ENCODE measurements around the gene CKAP5. TPM values are rescaled to one million over a fixed set of nuclear protein-coding genes. Genes with fewer than 3 reads are reported as not detected.

Gene CKAP5
- total RNA-seq, 1 experiment from 2014 or later = 221 TPM

DNA sequence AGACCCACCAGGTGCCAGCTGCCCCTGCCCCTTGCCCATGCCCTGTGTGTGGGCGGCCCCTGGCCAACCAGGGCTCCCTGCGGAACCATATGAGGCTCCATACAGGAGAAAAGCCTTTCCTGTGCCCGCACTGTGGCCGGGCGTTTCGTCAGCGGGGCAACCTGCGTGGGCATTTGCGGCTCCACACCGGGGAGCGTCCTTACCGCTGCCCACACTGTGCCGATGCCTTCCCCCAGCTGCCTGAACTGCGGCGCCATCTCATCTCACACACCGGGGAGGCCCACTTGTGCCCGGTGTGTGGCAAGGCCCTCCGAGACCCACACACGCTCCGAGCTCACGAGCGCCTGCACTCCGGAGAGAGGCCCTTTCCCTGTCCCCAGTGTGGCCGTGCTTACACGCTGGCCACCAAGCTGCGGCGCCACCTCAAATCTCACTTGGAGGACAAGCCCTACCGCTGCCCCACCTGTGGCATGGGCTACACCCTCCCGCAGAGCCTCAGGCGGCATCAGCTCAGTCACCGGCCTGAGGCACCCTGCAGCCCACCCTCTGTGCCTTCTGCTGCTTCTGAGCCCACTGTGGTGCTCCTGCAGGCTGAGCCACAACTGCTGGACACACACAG is 140.9 kb downstream of the CKAP5 start:
- Mint-ChIP-seq H3K27me3 (ENCODE audit: insufficient read depth, unreplicated experiment) (no peaks in the 10 kb centered on the region), H3K4me1 (ENCODE audit: low read depth, unreplicated experiment) (peaks cover 14% of the 10 kb centered on the region), H3K36me3 (ENCODE audit: insufficient read depth, unreplicated experiment) (peaks cover 66% of the 10 kb centered on the region), H3K4me3 (ENCODE audit: unreplicated experiment) (no peak overlapping the region), H3K27ac (ENCODE audit: unreplicated experiment) (no peak overlapping the region), H3K9me3 (ENCODE audit: unreplicated experiment) (no peaks in the 10 kb centered on the region)
- no peak overlapping the region for H3K4me3 ChIP-seq (ENCODE audit: low read depth, low read length)
- no peaks in the 10 kb centered on the region for H3K27me3 ChIP-seq (replicated peaks; ENCODE audit: control insufficient read depth, insufficient read depth, low read length)
- no peaks in the 10 kb centered on the region for H3K9me3 ChIP-seq
- intact Hi-C loops (cut with micrococcal nuclease; ENCODE audit: unreplicated experiment) = no loop called here
- CTCF ChIA-PET = no interaction called here
- no TSS peak for BruUV-seq (replicated peaks)
- peaks cover 14% of the 10 kb centered on the region for H3K36me3 ChIP-seq (ENCODE audit: control insufficient read depth, insufficient read depth, low read length)
- H3K4me1 ChIP-seq = peaks cover 6% of the 10 kb centered on the region; the same call in 1 of the 2 replicates
- no peak for DNase-seq
- TF ChIP-seq, protein P1, sequence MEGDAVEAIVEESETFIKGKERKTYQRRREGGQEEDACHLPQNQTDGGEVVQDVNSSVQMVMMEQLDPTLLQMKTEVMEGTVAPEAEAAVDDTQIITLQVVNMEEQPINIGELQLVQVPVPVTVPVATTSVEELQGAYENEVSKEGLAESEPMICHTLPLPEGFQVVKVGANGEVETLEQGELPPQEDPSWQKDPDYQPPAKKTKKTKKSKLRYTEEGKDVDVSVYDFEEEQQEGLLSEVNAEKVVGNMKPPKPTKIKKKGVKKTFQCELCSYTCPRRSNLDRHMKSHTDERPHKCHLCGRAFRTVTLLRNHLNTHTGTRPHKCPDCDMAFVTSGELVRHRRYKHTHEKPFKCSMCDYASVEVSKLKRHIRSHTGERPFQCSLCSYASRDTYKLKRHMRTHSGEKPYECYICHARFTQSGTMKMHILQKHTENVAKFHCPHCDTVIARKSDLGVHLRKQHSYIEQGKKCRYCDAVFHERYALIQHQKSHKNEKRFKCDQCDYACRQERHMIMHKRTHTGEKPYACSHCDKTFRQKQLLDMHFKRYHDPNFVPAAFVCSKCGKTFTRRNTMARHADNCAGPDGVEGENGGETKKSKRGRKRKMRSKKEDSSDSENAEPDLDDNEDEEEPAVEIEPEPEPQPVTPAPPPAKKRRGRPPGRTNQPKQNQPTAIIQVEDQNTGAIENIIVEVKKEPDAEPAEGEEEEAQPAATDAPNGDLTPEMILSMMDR (IDR thresholded peaks at IDR 0.05; ENCODE audit: insufficient read depth in 1 of 2, low read depth in 1 of 2, low read length in 1 of 2, severe bottlenecking in 1 of 2, unreplicated experiment in 1 of 2) = no peak
- POLR2A ChIA-PET = no interaction called here

DNA sequence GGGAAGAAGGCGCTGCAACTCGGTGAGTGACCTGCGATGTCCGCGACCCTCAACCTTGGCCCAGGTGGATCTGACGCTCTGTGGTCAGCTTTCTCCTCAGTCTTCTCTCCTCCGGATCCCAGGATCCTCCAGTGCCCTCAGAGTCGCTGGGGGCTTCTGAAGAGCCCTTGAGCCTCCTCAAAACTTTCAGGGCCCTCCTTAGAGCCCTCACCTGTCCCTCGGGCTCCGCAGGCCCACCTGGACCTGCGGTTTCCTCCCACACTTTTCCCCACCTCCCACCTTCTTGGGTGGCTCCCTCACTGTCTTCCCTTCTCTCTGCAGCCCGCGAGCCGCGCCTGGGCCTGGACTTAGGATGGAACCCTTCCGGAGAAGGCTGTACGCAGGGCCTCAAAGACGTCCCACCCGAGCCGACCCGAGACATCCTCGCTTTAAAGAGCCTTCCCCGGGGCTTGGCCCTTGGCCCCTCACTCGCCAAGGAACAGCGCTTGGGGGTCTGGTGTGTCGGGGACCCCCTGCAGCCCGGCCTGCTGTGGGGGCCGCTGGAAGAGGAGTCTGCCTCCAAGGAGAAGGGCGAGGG is 144.9 kb downstream of the CKAP5 start:
- POLR2A ChIA-PET = interaction anchor here (0.8 to 1.6 kb wide), 6 partner anchors 18 to 147 kb away, joined by 3 to 14 read pairs (median 4); partner anchors contain the start of gene F2
- TF ChIP-seq, protein P1 (IDR thresholded peaks at IDR 0.05; ENCODE audit: insufficient read depth in 1 of 2, low read depth in 1 of 2, low read length in 1 of 2, severe bottlenecking in 1 of 2, unreplicated experiment in 1 of 2) = no peak
- Mint-ChIP-seq H3K27me3 (ENCODE audit: insufficient read depth, unreplicated experiment) (no peaks in the 10 kb centered on the region), H3K9me3 (ENCODE audit: unreplicated experiment) (no peaks in the 10 kb centered on the region), H3K4me1 (ENCODE audit: low read depth, unreplicated experiment) (peaks cover 7% of the 10 kb centered on the region), H3K27ac (ENCODE audit: unreplicated experiment) (peak overlapping the region; percentile 99), H3K4me3 (ENCODE audit: unreplicated experiment) (peak overlapping the region; percentile 96), H3K36me3 (ENCODE audit: insufficient read depth, unreplicated experiment) (peaks cover 56% of the 10 kb centered on the region)
- H3K27me3 ChIP-seq (replicated peaks; ENCODE audit: control insufficient read depth, insufficient read depth, low read length) = no peaks in the 10 kb centered on the region
- H3K4me1 ChIP-seq = peaks cover 6% of the 10 kb centered on the region
- no peaks in the 10 kb centered on the region for H3K9me3 ChIP-seq
- peak overlapping the region; percentile 87 for H3K4me3 ChIP-seq (ENCODE audit: low read depth, low read length)
- CTCF ChIA-PET = interaction anchor here (0.6 to 1.5 kb wide), 5 partner anchors 16 to 845 kb away, joined by 3 to 6 read pairs (median 5); no protein-coding TSS in a partner anchor
- intact Hi-C loops (cut with micrococcal nuclease; ENCODE audit: unreplicated experiment) = loop anchor here (5.0 kb wide), 1 partner anchor 51 kb away; no protein-coding TSS in a partner anchor
- peaks cover 14% of the 10 kb centered on the region for H3K36me3 ChIP-seq (ENCODE audit: control insufficient read depth, insufficient read depth, low read length)
- DNase-seq = no peak
- BruUV-seq (replicated peaks) = TSS peak; percentile 70

- H3K27me3 Mint-ChIP-seq (ENCODE audit: insufficient read depth, unreplicated experiment) = no peaks in the 10 kb centered on the region
- Histone ChIP-seq H3K4me3 (ENCODE audit: low read depth, low read length) (peak within 1 kb of the TSS; percentile 87), H3K4me1 (peaks cover 6% of the 10 kb centered on the region), H3K9me3 (no peaks in the 10 kb centered on the region), H3K36me3 (ENCODE audit: control insufficient read depth, insufficient read depth, low read length) (peaks cover 16% of the 10 kb centered on the region), H3K27me3 (replicated peaks; ENCODE audit: control insufficient read depth, insufficient read depth, low read length) (no peaks in the 10 kb centered on the region)
- H3K4me1 Mint-ChIP-seq (ENCODE audit: low read depth, unreplicated experiment) = peaks cover 7% of the 10 kb centered on the region
- no TSS peak for BruUV-seq (replicated peaks)
- peak within 1 kb of the TSS; percentile 96 for H3K4me3 Mint-ChIP-seq (ENCODE audit: unreplicated experiment)
- no peaks in the 10 kb centered on the region for H3K9me3 Mint-ChIP-seq (ENCODE audit: unreplicated experiment)
- POLR2A ChIA-PET = interaction anchor here (0.5 to 1.6 kb wide), 8 partner anchors 19 to 236 kb away, joined by 3 to 14 read pairs (median 4); partner anchors contain the start of genes CSTPP1 and F2
- intact Hi-C loops (cut with micrococcal nuclease; ENCODE audit: unreplicated experiment) = loop anchor here (1.0 to 5.0 kb wide), 3 partner anchors 18 to 146 kb away; no protein-coding TSS in a partner anchor
- CTCF ChIA-PET = interaction anchor here (0.6 to 1.5 kb wide), 6 partner anchors 17 to 853 kb away, joined by 3 to 6 read pairs (median 4); no protein-coding TSS in a partner anchor
- peak within 1 kb of the TSS; percentile 99 for H3K27ac Mint-ChIP-seq (ENCODE audit: unreplicated experiment)
- TF ChIP-seq, protein P1 (IDR thresholded peaks at IDR 0.05; ENCODE audit: insufficient read depth in 1 of 2, low read depth in 1 of 2, low read length in 1 of 2, severe bottlenecking in 1 of 2, unreplicated experiment in 1 of 2) = no peak
- H3K36me3 Mint-ChIP-seq (ENCODE audit: insufficient read depth, unreplicated experiment) = peaks cover 55% of the 10 kb centered on the region
- DNase-seq = peak; percentile 99 to 100
These were observed 145.6 kb downstream of the CKAP5 start, which contains the start of the genes ARHGAP1 and ZNF408 for GRCh38 chr11:46700241-46701077. Gene ARHGAP1 (minus strand): TSS chr11:46700619. CDS start chr11:46696107, 4,512 bp downstream. Gene ZNF408 (plus strand): TSS chr11:46701031. CDS start chr11:46701048, 17 bp downstream.

Data from Caco-2 (cell line).